HG02571 (cell line): ENCODE results near the gene CEMIP.

ENCODE experiments used
- ATAC-seq: cut with Tn5 transposase; IDR thresholded peaks from one replicate; pipeline ENCODE4 v1.9.1; 2021; ENCODE audit warnings: mild to moderate bottlenecking, moderate library complexity; ENCODE audit not compliant: unreplicated experiment

Gene CEMIP

DNA sequence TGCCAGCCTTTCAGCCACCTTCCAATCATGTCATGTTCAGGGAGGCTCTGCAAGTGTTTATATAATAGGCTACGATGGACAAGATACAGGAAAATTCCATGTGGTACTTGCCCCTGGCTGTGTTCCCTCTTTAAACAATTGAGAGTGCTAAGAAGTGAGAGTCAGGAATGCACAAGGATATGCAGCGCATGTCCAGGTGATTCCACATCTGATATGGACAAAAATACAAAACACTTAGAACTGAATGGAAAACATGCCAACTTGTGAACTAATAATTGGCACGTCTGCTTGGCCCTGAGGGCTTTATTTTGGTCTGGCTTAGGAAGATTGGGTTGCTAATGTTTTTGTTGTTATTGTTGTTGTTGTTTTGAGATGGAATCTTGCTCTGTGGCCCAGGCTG is 100.9 kb downstream of the CEMIP start:
- ATAC-seq: no peak

- ATAC-seq: no peak
These were observed 104.5 kb downstream of the CEMIP start for GRCh38 chr15:80883641-80884040.

DNA sequence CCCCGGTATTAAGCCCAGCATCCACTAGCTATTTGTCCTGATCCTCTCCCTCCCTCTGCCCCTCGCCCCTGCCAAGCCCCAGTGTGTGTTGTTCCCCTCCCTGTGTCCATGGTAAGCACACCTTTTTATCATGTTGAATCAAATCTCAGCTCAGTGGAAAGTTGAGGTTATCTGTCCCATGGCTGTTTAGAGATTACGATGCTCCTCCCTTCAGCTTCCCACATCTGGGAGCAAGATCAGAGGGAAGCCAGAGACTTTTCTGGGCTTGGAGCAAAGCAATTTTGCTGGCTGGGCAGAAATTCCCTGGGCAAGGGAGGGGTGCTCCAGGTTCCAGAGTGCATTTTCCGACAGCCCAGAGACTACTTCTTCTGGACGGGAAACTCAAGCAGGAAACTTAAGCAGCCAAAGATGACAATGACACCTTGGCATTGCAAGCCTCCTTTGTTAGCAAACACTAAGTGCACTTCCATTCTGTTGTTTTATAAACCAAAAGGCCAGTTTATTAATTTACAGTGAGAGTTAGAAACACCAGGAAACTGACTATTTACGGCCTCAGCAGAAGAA is 105.9 kb downstream of the CEMIP start:
- no peak for ATAC-seq

DNA sequence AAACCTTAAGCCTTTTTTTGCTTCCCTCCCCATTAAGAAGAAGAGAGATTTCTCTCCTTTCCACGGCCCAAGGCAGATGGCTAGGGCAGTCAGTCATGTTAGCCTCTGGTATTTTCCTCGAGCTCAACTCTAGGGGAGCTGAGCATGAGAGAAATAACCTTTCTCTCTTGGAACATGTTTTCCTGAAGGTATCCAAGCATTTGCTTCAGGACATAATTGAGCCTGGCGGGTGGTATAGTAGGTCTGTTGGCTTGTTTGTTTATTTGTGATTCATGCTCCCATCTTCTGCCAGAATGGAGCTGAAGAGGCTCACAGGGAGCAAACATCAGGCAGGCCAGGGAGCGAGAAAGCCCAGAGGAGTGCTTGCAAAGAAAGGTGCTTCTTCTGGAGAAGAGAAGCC is 108.0 kb downstream of the CEMIP start:
- ATAC-seq: no peak

- no peak for ATAC-seq
These were observed 109.7 kb downstream of the CEMIP start for GRCh38 chr15:80888846-80889245.

DNA sequence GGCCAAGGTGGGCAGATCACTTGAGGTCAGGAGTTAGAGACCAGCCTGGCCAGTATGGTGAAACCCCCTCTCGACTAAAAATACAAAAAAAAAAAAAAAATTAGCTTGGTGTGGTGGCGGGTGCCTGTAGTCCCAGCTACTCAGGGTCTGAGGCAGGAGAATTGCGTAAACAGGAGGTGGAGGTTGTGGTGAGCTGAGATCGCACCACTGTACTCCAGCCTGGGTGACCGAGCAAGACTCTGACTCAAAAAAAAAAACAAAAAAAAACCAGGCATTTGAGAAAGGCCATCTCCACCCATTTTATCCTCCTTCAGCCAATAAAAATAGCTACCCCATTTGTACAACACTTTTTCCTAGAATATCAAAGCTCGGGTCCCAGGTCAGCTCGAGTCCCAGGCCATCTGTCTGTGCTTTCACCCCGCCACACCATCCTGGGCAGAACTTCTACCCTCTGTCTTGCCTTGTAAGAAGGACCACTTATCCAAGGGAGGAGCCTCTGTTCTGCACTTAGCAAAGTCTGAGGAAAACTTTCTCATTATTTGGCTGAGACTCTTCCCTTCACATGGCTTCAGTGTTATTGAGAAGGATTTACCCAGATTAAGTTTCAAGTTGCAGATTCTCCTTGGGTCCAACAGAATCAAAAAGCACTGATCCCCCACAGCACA is 111.3 kb downstream of the CEMIP start:
- ATAC-seq: no peak

GRCh38 chr15:80891006-80891405 is 111.8 kb downstream of the CEMIP start:
- no peak for ATAC-seq

DNA sequence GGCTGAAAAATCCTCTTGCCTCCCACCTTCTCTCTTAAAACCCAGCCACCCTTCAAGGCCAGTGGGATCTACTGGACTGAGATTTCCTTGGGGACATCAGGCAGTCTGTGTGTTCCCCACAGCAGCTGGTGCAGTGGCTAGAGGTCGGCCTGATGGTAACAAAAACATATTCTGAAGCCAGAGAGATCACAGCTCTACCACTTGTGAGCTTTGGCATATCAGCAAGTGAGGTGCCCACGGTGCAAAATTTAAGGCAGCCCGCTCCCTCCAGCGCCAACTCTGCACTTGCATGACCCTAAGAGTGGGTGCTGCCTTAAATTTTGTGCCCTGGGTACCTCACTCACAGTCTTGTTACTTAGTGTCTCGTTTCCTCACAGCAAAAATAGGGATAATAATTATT is 113.2 kb downstream of the CEMIP start:
- ATAC-seq: no peak

DNA sequence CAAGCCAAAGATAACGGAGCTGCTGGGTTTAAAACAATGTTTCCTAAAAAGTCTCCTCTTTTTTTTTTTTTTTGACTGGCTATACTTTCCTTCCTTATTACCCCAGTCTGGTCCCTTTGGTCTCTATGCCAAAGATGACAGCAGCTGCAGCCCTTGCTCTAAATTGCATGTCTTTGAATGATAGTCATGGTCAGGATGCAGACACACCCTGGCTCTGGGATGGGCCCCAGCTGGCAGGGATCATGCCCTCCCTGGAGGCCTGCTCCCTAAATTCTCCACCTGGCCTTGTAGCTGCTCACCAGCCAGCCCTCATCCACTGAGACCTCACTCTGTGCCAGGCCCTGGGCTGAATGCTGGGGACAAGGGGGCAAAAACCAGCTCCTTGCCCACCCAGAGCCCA is 114.6 kb downstream of the CEMIP start:
- ATAC-seq: no peak

GRCh38 chr15:80895091-80895490 is 115.9 kb downstream of the CEMIP start:
- no peak for ATAC-seq

DNA sequence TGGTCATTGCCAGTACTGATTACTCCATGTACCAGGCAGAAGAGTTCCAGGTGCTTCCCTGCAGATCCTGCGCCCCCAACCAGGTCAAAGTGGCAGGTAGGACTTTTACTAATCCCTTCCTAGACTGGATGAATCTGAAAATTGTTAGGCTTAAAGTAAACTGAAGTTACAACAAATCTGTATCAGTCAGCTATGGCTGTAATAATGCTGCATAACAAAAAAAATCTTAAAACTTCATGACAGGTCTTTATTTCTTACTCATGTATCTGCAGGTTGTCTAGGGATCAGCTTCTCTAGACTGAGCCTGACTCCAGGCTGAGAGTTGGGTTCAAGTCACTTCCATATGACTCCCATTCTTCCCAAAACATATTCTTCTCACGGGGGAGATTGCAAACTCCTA is 116.8 kb downstream of the CEMIP start:
- ATAC-seq: no peak

- ATAC-seq: no peak
These were observed 118.9 kb downstream of the CEMIP start for GRCh38 chr15:80898040-80898439.

GRCh38 chr15:80902298-80902801 is 123.2 kb downstream of the CEMIP start:
- no peak for ATAC-seq

DNA sequence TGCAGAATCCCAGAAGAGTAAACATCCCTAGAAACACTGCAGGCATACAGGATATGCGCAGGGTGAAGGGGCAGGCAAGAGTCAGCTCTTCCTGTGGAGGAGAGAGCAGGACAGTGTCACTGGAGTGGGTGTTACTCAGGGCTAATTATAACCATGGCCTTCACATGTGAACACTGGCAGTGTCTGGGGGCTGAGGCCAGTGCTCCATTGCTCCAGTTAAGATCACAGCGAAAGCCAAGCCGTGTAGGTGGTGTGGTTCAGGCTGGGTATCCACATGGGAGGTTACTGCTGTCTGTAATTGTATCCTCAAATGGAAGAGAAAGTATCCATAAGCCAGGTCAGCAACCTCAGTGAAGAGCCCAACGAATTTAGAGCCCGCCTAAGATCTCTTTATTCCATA is 125.8 kb downstream of the CEMIP start:
- no peak for ATAC-seq

GRCh38 chr15:80906159-80906766 is 127.1 kb downstream of the CEMIP start:
- ATAC-seq: no peak

- ATAC-seq: no peak
These were observed 132.7 kb downstream of the CEMIP start for GRCh38 chr15:80911821-80912220.

- ATAC-seq: no peak
These were observed 133.5 kb downstream of the CEMIP start for GRCh38 chr15:80912673-80913072.

DNA sequence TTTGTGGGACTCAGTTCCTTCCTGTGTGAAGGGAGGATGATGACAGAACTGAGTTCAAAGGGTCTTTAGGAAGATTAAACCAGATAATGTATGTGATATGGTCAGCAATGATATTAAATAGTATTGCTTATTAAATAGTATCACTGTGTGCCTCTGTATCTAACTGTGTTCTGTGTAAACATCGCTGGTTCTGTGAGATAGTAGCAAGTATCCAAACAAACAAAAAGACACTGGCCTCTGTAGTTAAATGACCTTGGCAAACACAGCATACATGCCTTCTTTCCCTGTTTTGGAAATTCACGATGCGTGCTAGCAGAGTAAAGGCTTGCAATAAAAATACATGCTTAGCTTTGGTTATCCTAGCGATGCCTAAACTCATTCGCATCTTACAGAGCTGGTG is 134.4 kb downstream of the CEMIP start:
- ATAC-seq: no peak

DNA sequence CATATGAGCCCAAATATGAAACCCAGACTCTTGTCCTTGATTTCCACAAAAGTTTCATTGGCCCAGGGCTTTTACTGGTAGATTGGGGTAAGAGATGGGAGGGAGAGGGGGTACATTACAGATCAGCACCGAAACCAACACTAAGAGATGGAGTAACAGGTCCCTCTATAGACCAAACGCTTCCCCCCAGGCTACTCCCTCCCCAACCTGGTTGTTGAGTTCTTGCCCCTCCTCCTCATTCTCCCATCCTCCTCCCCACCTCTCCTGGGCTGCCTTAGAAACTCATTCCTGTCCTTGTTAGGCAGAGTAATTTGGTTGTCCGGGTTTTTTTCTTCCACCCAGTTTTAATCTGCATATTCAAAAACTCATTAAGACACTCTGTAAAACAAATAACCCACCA is 136.3 kb downstream of the CEMIP start:
- ATAC-seq: no peak

DNA sequence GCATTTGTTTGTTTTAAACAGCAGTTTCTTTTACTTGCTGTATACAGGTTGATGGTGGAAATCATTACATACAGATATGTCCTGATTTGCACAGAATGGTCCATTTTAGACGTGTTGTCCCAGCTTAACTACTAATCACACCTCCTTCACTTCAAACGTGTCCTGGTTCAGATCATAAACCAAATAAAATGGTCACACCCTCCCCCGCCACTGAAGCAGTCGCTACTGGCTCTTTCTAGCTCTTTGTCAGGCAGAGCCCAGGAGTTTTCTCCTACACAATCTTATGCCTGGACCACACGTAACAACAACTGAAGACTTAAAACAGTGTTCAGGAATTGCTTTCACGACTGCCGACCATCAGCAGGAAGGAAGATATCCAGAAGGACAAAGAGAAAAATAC is 136.9 kb downstream of the CEMIP start:
- ATAC-seq: no peak

DNA sequence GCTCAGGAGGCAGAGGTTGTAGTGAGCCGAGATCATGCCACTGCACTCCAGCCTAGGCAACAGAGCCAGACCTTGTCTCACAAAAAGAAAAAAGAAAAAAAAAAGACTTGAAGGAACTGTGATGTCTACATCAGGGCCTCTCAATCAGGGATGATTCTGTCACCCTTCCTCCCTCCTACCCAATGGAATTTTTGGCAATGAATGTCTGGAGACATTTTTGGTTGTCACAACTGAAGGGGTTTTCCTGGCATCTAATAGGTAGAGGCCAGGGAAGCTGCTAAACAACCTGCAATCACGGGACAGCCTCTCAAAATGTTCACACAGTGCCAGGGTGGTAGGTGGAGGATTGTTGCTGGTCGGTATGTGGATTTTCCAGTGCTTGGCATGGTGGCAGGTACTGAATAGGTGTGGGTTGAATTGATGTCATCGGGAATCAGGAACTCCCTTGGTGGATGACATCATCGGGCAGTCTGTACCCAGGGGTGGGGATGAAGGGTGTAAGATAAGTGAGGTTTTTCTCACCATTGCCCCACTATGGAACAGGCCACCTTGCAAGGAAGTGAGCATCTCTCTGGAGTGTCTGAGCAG is 139.1 kb downstream of the CEMIP start:
- ATAC-seq: no peak

- ATAC-seq: no peak
These were observed 141.1 kb downstream of the CEMIP start for GRCh38 chr15:80920271-80920699.
